NCI-H2171 treated with DMSO at 0.1 percent for 48 hours (cell line): ENCODE data around the gene COBL.

ENCODE experiments used
- DNase-seq: peaks from one replicate; lab custom pipeline; 2025; lab: John Stamatoyannopoulos, UW

The COBL gene

GRCh38 chr7:51118628-51119027 lies 198.0 kb downstream of the COBL start:
- DNase-seq: no peak

GRCh38 chr7:51114501-51114900 lies 202.1 kb downstream of the COBL start:
- no peak for DNase-seq

GRCh38 chr7:51113962-51114361 lies 202.6 kb downstream of the COBL start:
- DNase-seq: no peak

GRCh38 chr7:51113560-51113959 lies 203.0 kb downstream of the COBL start:
- DNase-seq: no peak

GRCh38 chr7:51111241-51111940 lies 205.2 kb downstream of the COBL start:
- peak; percentile 83 for DNase-seq

- DNase-seq: no peak
These were observed 208.5 kb downstream of the COBL start for GRCh38 chr7:51108134-51108533.

- no peak for DNase-seq
These were observed 212.3 kb downstream of the COBL start for GRCh38 chr7:51104278-51104677.

- DNase-seq: no peak
These were observed 212.9 kb downstream of the COBL start for GRCh38 chr7:51103718-51104117.

- DNase-seq: no peak
These were observed 213.8 kb downstream of the COBL start for GRCh38 chr7:51102828-51103227.

GRCh38 chr7:51101111-51101757 lies 215.4 kb downstream of the COBL start:
- DNase-seq: no peak

GRCh38 chr7:51090411-51090810 lies 226.2 kb downstream of the COBL start:
- no peak for DNase-seq

GRCh38 chr7:51085034-51085692 lies 231.4 kb downstream of the COBL start:
- DNase-seq: no peak

- no peak for DNase-seq
These were observed 232.5 kb downstream of the COBL start for GRCh38 chr7:51084121-51084520.

GRCh38 chr7:51082940-51083533 lies 233.6 kb downstream of the COBL start:
- DNase-seq: no peak

GRCh38 chr7:51082096-51082840 lies 234.3 kb downstream of the COBL start:
- DNase-seq: no peak

- no peak for DNase-seq
These were observed 235.2 kb downstream of the COBL start for GRCh38 chr7:51081270-51081890.

GRCh38 chr7:51080622-51081269 lies 235.9 kb downstream of the COBL start:
- DNase-seq: peak; percentile 24

- DNase-seq: no peak
These were observed 236.4 kb downstream of the COBL start for GRCh38 chr7:51080216-51080615.

- DNase-seq: no peak
These were observed 237.1 kb downstream of the COBL start for GRCh38 chr7:51079494-51079893.

- DNase-seq: no peak
These were observed 238.0 kb downstream of the COBL start for GRCh38 chr7:51078653-51079052.

GRCh38 chr7:51077987-51078370 lies 238.6 kb downstream of the COBL start:
- no peak for DNase-seq
